ENCODE data around the gene GLIS1.

The GLIS1 gene

DNA sequence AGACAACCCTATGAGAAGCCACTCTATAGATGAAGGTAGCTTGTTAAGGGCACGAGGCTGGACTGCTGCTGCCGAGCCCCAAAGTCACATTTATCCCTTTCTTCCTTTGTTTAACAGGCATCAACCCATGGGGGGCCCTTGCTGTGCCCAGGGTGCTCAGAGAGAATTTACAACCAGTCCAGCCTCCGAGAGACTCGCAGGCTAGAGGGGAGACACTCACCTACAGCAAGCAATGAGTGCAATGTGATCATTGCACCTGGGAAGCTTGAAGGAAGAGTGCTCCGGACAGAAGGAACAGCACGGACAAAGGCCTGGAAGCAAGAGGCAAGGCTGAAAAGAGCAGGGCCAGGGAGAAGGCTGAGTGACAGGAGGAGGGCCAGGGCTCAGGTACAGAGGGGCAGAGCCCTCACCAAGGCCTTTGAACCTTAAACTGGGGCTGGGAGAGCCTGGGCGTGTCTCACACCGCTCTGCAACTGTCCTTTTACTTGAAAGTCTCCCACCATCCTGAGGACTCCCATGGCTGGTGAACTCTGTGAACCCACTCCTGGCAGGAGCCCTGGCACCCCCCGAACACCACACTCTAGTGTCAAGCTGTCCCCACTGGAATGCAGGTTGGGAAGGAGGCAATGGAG is 252.5 kb downstream of the GLIS1 start:
- no peak for DNase-seq (ENCODE audit: low read depth in 2 of 2)

- DNase-seq (ENCODE audit: low read depth in 2 of 2), result peak; percentile 61 to 74
Measured at GRCh38 chr1:53485478-53486394, 253.2 kb downstream of the GLIS1 start.

DNA sequence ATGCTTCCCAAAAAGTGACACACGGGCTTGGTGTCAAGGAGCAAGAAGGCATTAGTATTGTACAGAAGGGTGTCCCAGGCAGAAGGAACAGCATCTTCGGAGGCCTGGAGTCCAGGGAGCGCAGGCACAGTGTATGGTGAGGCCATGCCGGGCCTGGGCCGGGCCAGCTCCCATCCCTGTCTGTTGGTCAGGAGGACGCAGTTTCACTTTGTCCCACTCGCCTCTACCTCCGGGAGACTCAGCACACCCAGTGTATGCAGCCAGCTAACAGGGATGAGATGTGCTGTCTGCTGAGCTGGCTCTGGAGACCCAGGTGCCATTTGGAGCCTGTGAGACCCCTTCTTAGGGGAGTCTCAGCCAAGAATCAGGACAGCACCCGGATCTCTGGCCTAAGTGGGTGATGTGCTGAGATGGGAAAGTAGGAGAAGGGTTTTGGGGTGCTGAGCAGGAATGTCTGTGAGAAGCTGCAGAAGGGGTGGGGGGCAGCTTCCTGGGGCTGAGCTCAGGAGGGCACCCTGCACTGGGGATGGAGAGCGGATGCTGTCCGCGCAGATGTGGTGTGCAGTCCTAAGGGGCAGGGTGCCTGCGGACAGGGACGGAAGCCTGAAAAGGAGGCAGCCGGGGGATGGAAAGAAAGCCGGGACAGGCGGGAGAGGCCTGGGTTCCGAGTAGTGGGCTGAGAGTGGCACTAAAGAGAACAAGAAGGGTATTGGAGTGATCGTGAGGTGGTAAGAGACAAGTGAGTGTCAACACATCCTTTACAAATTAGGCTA is 254.1 kb downstream of the GLIS1 start:
- DNase-seq (ENCODE audit: low read depth in 2 of 2), result no peak

DNA sequence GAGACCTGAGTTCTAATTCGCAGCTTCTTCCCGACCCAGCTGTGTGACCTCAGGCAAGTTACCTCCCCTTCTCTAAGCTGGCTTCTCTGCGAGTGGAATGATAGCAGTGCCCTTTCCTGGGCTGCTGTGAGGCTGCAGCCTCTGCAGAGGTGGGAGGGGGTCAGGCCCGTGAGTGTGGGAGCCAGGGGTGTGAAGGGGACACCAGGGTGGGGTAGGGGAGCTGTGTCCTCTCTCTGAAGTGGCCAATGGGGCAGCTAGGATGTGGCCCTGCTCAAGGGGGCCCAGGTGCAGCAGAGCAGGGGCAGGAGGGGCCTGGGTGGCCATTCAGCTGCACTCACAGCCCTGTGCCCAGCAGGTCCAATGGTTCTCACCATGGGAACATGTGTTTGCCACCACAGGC is 255.3 kb downstream of the GLIS1 start:
- no peak for DNase-seq (ENCODE audit: low read depth in 2 of 2)

- DNase-seq (ENCODE audit: low read depth in 2 of 2), result no peak
Measured at GRCh38 chr1:53483170-53483569, 255.8 kb downstream of the GLIS1 start.

- DNase-seq (ENCODE audit: low read depth in 2 of 2), result no peak
Measured at GRCh38 chr1:53482441-53483153, 256.4 kb downstream of the GLIS1 start.

DNA sequence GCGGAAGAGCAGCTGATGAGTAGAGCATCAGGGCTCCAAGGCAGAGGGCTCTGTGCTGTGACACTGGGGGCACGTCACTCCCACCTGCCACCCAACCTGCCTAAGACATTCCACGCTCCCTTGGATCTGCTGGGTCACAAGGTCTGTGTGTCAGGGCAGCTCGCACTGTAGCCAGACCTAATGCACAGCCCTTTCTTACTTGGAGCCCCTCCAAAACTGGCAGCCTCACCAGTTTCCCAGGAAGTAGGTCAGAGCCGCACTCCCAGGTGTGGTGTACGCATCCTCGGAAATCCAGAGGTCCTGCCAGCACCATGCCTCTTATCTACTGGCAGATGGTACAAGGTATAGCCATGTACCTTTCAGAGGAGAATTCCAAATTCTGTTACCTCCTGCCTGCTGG is 257.5 kb downstream of the GLIS1 start:
- DNase-seq (ENCODE audit: low read depth in 2 of 2), result no peak

- no peak for DNase-seq (ENCODE audit: low read depth in 2 of 2)
Measured at GRCh38 chr1:53480678-53481077, 258.3 kb downstream of the GLIS1 start.

DNA sequence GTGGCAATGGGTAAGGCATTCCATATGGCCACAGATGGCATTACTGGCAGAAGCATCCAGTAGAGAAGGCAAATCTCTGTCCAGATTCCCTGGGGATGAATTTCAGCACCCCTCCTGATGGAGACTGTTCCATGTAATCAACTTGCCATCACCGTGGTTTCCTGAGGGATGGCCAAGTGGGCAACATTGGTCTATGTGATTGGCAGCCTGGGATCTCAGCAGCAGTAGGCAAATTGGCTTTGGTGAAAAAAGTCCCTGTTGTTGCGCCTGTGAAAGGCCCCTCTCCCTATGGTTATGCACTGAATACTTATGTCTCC is 260.5 kb downstream of the GLIS1 start:
- no peak for DNase-seq (ENCODE audit: low read depth in 2 of 2)

- no peak for DNase-seq (ENCODE audit: low read depth in 2 of 2)
Measured at GRCh38 chr1:53477651-53478501, 261.1 kb downstream of the GLIS1 start.

DNA sequence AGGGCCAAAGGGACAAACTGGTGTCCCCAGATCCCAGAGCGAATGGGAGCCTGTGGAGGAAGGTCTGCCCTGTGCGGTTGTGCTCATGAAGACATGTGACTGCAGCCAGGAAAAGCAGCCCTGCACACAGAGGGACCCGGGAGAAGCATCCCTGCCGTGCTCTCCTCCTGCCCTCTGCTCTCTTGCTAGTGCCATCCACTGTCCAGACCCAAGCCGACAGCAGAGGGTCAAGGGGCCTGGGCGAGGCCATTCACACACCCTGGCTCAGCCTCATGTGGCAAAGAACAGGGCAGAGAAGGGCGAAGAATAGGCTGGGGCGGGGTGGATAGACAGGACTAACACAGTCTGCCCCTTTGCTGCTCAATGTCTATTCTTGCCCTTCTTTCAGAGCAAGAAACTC is 262.4 kb downstream of the GLIS1 start:
- no peak for DNase-seq (ENCODE audit: low read depth in 2 of 2)

- DNase-seq (ENCODE audit: low read depth in 2 of 2), result no peak
Measured at GRCh38 chr1:53475664-53476063, 263.3 kb downstream of the GLIS1 start.

- DNase-seq (ENCODE audit: low read depth in 2 of 2), result no peak
Measured at GRCh38 chr1:53473463-53473862, 265.5 kb downstream of the GLIS1 start.

GRCh38 chr1:53471000-53471399 is 268.0 kb downstream of the GLIS1 start:
- no peak for DNase-seq (ENCODE audit: low read depth in 2 of 2)

GRCh38 chr1:53470584-53470983 is 268.4 kb downstream of the GLIS1 start:
- DNase-seq (ENCODE audit: low read depth in 2 of 2), result no peak

GRCh38 chr1:53470155-53470554 is 268.8 kb downstream of the GLIS1 start:
- no peak for DNase-seq (ENCODE audit: low read depth in 2 of 2)

DNA sequence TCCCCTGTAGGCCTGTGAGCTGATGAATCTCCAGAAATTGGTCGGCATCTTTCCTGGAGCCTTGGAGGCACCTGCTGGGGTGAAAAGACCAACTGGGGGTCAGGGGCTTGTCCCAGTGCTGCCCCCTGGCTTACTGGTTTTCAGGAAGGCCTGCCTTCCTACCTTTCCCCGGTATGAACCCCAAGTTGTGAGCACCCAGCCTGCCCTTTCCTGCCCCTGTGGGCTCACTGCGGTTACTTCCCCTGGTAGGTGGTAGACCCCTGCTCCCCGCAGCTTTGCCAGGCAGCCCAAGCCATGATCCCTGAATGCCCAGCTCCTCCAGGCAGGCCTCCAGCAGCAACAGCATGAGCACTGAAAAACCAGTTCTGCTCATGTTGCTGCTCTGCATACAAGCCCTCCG is 269.6 kb downstream of the GLIS1 start:
- no peak for DNase-seq (ENCODE audit: low read depth in 2 of 2)

GRCh38 chr1:53468374-53468773 is 270.6 kb downstream of the GLIS1 start:
- no peak for DNase-seq (ENCODE audit: low read depth in 2 of 2)

GRCh38 chr1:53467391-53467790 is 271.6 kb downstream of the GLIS1 start:
- DNase-seq (ENCODE audit: low read depth in 2 of 2), result no peak

GRCh38 chr1:53465023-53465957 is 273.7 kb downstream of the GLIS1 start:
- no peak for DNase-seq (ENCODE audit: low read depth in 2 of 2)
